ENCODE results near the gene SEMA3A.
"Not testable (repeated sequence)": the region's sequence is repeated elsewhere in the genome, so short reads cannot be mapped to it uniquely, and the experiment has no call there.

Gene SEMA3A

GRCh38 chr7:84152995-84153394 is 41.6 kb downstream of the SEMA3A start:
- DNase-seq (ENCODE audit: low spot score) = no peak

DNA sequence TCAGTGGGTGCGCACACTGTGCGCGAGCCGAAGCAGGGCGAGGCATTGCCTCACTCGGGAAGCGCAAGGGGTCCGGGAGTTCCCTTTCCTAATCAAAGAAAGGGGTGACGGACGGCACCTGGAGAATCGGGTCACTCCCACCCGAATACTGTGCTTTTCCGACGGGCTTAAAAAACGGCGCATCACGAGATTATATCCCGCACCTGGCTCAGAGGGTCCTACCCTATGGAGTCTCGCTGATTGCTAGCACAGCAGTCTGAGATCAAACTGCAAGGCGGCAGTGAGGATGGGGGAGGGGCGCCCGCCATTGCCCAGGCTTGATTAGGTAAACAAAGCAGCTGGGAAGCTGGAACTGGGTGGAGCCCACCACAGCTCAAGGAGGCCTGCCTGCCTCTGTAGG is 44.2 kb downstream of the SEMA3A start:
- DNase-seq (ENCODE audit: low spot score) = not testable (repeated sequence)

GRCh38 chr7:84149573-84149972 is 45.0 kb downstream of the SEMA3A start:
- DNase-seq (ENCODE audit: low spot score) = no peak

DNA sequence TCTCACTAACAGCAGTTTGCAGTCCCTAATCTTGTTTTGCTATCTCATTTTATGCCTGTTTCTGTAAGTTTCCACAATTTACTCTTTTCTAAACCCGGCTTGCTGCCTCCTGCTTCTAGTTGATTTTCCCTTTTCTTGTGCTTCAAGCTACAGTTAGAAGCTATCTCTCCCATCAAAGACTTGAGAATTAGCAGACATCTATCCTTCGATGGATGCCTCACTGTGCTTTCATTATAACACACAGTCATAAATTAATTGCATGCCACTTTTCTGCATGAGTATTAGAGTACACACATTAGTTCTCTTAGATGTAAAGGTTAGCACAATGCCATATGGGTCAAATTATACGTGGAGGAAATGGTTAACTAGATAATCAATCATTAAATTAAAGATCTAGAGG is 48.7 kb downstream of the SEMA3A start:
- no peak for DNase-seq (ENCODE audit: low spot score)

GRCh38 chr7:84144935-84145334 is 49.7 kb downstream of the SEMA3A start:
- DNase-seq (ENCODE audit: low spot score) = no peak

DNA sequence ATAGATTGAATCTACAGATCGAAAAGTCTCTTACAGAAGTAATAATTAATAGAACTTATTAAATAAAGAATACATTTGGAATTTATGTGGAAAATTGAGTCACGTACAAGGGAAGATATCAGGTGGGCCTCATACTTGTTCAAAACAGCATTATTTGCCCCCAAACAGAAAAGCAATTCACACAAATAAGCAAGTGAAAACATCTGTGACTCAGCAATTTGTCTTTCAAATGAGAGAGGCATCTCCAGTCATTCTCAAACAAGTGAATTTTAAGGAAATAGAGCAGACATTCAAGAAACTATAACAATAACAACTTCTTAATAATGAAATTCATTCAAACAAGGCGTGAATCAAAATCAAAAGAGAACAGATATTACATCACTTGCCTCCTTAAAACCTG is 50.1 kb downstream of the SEMA3A start:
- DNase-seq (ENCODE audit: low spot score) = no peak

- DNase-seq (ENCODE audit: low spot score) = no peak
Observed at GRCh38 chr7:84142726-84143125, 51.9 kb downstream of the SEMA3A start.

- no peak for DNase-seq (ENCODE audit: low spot score)
Observed at GRCh38 chr7:84139986-84140729, 54.4 kb downstream of the SEMA3A start.

DNA sequence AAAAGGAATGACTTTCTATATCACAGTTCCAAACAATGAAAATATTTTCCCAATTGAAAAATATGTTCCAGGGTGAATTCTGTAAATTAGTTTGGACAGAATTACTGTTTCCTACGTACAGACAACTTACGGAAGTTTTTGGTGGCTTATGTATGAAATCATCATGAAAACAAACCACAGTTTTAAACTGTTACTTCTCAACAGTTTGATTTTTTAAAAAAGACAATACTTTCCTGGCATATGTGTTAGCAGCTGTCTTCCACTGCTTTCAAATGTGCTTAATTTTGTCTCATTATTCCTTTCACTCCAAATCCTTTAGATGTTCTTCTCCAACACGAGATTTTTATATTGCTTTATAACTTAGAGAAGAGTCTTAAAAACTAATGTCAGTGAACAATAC is 56.2 kb downstream of the SEMA3A start:
- no peak for DNase-seq (ENCODE audit: low spot score)

- DNase-seq (ENCODE audit: low spot score) = no peak
Observed at GRCh38 chr7:84137812-84138211, 56.8 kb downstream of the SEMA3A start.

DNA sequence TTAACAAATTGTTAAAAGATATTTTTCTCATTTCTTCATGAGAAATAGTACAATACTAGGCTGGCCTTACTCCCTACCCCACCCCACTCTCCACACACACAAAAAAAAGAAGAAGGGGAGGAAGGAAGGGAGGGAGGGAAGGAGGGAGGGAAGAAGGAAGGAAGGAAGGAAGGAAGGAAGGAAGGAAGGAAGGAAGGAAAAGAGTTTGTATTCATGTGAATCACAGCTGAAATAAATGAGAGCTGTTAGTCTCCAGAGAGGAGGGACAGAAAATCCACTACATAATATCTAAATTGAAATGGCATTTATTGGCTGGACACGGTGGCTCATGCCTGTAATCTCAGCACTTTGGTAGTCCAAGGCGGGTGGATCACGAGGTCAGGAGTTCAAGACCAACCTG is 57.8 kb downstream of the SEMA3A start:
- DNase-seq (ENCODE audit: low spot score) = no peak

DNA sequence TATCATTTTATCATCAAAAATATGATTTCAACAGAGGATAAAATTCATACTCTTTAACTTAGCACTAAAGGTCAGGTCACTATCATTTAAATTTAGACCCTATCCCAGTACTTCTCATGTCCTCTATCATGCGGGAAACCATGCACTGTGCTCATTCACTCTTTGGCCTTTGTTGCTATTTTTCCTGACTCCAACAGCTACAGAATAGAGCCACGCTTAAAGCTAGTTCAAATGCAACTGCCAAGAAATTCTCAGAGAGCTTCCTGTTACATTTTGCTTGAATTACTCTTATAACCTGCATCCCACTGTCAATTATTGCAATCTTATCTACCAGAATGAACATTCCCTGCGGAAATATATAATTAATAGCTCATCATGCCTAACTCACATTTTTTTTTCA is 58.3 kb downstream of the SEMA3A start:
- no peak for DNase-seq (ENCODE audit: low spot score)

DNA sequence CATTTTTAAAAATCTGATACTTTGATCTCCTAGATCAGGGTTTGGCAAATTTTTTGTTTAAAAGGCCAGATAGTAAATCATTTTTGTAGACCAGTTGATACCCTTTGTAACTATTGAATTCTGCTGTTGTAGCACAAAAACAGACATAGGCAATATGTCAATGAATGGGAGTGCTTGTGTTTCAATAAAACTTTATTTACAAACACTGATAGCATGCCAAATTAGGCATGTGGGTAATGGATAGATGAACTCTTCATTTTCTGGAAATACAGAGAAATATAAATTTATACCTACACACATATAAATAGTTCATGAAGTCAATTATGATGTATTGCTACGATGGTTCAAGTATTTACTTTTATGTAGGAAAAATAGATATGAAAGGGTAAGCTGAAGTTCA is 60.4 kb downstream of the SEMA3A start:
- no peak for DNase-seq (ENCODE audit: low spot score)

DNA sequence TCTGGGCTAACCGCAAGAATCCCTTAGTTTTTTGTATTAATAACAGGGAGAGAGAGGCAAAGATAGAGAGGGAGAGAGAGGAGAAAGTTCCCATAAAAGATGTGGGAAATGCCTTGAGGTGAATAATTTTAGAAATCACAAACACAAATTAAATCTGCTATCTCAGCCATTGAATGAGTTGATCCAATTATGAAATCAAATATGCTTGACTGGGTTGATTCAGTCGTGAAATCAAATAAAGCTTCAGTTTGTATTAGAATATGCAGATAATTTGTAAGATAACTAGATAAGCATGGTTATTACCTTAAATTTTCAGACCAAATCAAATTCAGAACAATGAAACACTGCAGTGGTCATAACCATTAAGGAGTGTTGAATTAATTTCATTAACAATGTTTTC is 68.9 kb downstream of the SEMA3A start:
- DNase-seq (ENCODE audit: low spot score) = no peak

DNA sequence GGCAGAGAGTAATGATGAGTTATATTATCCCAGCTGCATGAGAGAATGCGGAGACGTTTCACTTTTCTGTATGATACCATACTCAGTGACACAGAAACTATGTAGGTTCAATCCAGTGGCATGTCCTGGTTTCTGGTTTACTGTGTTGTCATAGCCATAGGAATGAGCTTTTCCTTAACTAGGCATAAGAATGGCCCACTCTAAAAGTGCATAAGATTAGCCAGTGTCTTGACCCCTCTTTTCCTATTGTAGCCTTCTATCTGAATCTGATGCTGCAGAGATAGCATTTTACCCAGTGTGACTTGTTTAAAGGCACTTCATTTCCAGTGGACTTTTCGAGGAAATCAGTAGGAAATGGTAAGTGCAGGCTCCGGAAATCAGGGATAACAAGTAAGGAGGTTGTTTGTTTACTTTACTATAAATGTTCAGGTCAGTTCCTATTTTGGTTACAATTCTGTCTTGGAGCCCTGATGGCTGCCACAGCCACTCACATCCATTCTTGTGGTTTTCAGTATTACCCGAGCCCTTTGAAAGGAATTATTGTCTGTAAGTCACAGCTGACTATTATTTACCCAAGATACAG is 70.5 kb downstream of the SEMA3A start:
- DNase-seq (ENCODE audit: low spot score) = no peak

DNA sequence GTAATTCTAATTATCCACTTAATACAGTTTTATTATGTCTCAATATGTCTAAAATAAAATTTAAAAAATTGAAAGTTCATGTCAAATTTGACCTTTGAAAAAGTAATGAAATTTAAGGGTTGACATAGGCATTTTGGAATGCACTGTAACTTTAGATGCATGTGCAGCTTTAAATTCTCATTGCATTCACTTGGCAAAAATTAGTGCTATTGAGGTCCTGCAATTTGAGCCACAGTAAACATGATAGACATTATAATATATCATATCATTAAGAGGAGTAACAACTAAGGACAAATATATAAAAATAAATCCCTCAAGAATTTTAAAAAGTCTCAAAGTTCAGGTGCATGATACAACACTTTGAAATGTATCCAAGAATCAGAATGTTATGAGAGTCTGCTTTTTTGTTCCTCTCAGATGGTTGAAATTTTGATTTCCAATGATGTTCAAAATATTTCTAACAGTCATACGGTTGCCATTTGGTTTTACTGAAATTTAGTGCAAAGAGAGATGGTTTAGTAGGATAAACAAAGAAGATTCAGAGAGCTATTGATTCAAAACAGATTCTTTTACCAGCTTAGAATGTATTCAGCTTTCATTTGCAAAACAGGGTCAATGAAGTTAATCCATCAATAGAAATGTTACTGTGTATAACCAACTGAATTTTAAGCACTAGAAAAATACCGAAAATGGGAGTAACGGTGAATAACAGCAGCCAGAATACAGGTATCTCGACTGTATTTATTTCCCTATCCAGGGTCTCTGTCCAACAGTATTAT is 71.8 kb downstream of the SEMA3A start:
- DNase-seq (ENCODE audit: low spot score) = no peak

DNA sequence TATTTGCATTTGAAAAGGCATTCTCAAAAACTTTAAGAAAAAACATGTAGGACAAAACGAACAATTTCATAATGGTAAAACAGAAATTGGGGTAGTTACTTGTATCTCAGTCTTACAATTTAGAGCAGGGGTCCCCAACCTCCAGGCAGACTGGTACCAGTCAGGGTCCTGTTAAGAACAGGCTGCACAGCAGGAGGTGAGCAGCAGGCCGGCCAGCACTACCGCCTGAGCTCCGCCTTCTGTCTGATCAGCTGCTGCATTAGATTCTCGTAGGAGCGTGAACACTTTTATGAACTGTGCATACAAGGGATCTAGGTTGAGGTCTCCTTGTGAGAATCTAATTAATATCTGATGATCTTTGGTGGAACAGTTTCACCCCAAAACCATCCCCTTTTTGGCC is 77.3 kb downstream of the SEMA3A start:
- DNase-seq (ENCODE audit: low spot score) = no peak

GRCh38 chr7:84113906-84114850 is 80.4 kb downstream of the SEMA3A start:
- no peak for DNase-seq (ENCODE audit: low spot score)

- no peak for DNase-seq (ENCODE audit: low spot score)
Observed at GRCh38 chr7:84113286-84113685, 81.3 kb downstream of the SEMA3A start.

GRCh38 chr7:84112771-84113170 is 81.8 kb downstream of the SEMA3A start:
- DNase-seq (ENCODE audit: low spot score) = no peak

DNA sequence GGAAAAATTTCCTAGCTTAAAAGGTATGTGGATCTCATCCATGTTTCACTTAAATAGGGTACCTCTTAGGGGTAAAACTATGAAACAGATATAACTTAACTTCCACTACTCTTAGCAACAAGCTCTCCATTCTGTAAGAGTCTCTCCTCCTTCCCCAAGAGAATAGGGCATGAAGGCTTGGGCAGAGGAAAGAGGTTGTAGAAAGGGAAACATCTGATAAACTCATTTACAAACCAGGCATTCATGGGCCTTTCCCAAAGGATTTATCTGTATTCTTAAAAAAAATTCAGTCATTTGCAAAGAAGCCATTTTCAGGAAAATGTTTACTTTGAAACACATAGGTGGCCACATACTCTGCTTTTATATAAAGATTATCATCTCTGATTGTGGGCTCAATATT is 82.7 kb downstream of the SEMA3A start:
- no peak for DNase-seq (ENCODE audit: low spot score)

GRCh38 chr7:84110400-84110799 is 84.2 kb downstream of the SEMA3A start:
- DNase-seq (ENCODE audit: low spot score) = no peak

Measured in CD4-positive, alpha-beta T cell treated with Interleukin-15 for 4 hours (primary cell).